K562 (cell line): Measurements from ENCODE around the gene TRA2B.

Experiments
- FOXJ3 ChIP-seq: sonication (generic); formaldehyde crosslinking; IDR thresholded peaks from 2 replicates; pipeline ENCODE4 v1.4.0; 2020; ENCODE audit warnings: mild to moderate bottlenecking, missing genetic modification reagents
- MAFG ChIP-seq: fragments of 450-650 bp; conservative IDR thresholded peaks from 2 replicates; pipeline ENCODE4 v1.6.1; 2016; ENCODE audit warnings: missing genetic modification characterization, missing compliant biosample characterization
- POLR2A ChIP-seq: fragments of 450-650 bp; conservative IDR thresholded peaks from 2 replicates; pipeline ENCODE4 v1.6.1; 2016
- REST ChIP-seq, 2 experiments: fragments of 450-650 bp; formaldehyde crosslinking in 1 of 2; IDR thresholded peaks; 2 replicates each; pipeline versions ENCODE4 v1.4.0 to v1.6.1; 2014 to 2020; ENCODE audit warnings: mild to moderate bottlenecking in 2 of 2, borderline replicate concordance in 1 of 2, low read depth in 1 of 2
- SETDB1 ChIP-seq: IDR thresholded peaks from one replicate; pipeline ENCODE4 v1.6.1; 2012; ENCODE audit warnings: low read length, control low read depth, inconsistent platforms
- TSHZ1 ChIP-seq: fragments of 250-450 bp; sonication (Bioruptor Pico); IDR thresholded peaks from 2 replicates; pipeline ENCODE4 v1.4.0; 2020; ENCODE audit warnings: mild to moderate bottlenecking, moderate library complexity
- ZBTB9 ChIP-seq: fragments of 450-650 bp; formaldehyde crosslinking; IDR thresholded peaks from 2 replicates; pipeline ENCODE4 v1.4.0; 2020; ENCODE audit warnings: mild to moderate bottlenecking, moderate library complexity
- ZNF121 ChIP-seq: sonication (generic); formaldehyde crosslinking; conservative IDR thresholded peaks from 2 replicates; pipeline ENCODE4 v1.8.0; 2022; ENCODE audit warnings: missing genetic modification reagents
- ZNF140 ChIP-seq: fragments of 250-450 bp; sonication (Bioruptor Pico); IDR thresholded peaks from 2 replicates; pipeline ENCODE4 v1.8.0; 2021; ENCODE audit warnings: moderate library complexity, mild to moderate bottlenecking, inconsistent platforms
- TF ChIP-seq, protein P1 (sequence below): fragments of 250-450 bp; sonication (Bioruptor Pico); IDR thresholded peaks from 2 replicates; pipeline ENCODE4 v1.5.0; 2020; ENCODE audit warnings: mild to moderate bottlenecking
- TF ChIP-seq, protein P2 (sequence below): fragments of 250-450 bp; sonication (Bioruptor Pico); IDR thresholded peaks from 2 replicates; pipeline ENCODE4 v1.4.0; 2020; ENCODE audit warnings: mild to moderate bottlenecking

DNA sequence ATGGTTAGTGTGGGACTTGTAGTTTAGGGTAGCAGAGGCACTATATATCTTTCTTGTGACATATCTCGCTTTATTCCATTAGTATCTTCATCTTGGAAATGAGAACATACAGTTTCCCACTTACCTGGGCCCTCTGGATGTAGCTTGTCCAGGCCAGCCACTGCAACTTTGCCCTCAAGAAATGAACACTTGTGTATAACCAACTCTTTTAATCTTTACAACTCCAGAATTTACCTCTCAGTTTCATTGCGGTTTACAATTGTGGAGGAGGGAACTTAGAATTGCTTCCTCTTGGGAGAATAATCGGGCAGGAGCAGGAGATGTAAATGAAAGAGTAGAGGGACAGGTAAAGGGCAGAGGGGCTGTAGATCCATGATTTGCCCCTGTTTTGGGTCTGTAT lies 18.4 kb upstream of the TRA2B start:
- TF ChIP-seq REST (IDR thresholded peaks at IDR 0.05; ENCODE audit: borderline replicate concordance) (no peak), REST (CRISPR knock-in tag; IDR thresholded peaks at IDR 0.05; ENCODE audit: low read depth) (no peak), ZNF121 (no peak), ZNF140 (CRISPR knock-in tag) (no peak), MAFG (no peak), POLR2A (no peak), SETDB1 (no peak), TSHZ1 (CRISPR knock-in tag) (no peak), FOXJ3 (CRISPR knock-in tag) (no peak), ZBTB9 (CRISPR knock-in tag) (no peak)
- TF ChIP-seq, protein P1, sequence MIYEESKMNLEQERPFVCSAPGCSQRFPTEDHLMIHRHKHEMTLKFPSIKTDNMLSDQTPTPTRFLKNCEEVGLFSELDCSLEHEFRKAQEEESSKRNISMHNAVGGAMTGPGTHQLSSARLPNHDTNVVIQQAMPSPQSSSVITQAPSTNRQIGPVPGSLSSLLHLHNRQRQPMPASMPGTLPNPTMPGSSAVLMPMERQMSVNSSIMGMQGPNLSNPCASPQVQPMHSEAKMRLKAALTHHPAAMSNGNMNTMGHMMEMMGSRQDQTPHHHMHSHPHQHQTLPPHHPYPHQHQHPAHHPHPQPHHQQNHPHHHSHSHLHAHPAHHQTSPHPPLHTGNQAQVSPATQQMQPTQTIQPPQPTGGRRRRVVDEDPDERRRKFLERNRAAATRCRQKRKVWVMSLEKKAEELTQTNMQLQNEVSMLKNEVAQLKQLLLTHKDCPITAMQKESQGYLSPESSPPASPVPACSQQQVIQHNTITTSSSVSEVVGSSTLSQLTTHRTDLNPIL (CRISPR knock-in tag), result no peak
- TF ChIP-seq, protein P2, sequence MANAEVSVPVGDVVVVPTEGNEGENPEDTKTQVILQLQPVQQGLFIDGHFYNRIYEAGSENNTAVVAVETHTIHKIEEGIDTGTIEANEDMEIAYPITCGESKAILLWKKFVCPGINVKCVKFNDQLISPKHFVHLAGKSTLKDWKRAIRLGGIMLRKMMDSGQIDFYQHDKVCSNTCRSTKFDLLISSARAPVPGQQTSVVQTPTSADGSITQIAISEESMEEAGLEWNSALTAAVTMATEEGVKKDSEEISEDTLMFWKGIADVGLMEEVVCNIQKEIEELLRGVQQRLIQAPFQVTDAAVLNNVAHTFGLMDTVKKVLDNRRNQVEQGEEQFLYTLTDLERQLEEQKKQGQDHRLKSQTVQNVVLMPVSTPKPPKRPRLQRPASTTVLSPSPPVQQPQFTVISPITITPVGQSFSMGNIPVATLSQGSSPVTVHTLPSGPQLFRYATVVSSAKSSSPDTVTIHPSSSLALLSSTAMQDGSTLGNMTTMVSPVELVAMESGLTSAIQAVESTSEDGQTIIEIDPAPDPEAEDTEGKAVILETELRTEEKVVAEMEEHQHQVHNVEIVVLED, result no peak
